Effector memory CD4-positive, alpha-beta T cell (primary cell): ENCODE data around the gene PTPRC.

Source experiments
- DNase-seq, 3 donors: peaks; one replicate each; pipeline ENCODE4 v3.0.0-alpha.2; 2020
- H3K27ac ChIP-seq: 2 replicates; pipeline ENCODE4 v1.7.0; 2013; ENCODE audit warnings: mild to moderate bottlenecking, low read length, moderate library complexity; ENCODE audit not compliant: insufficient read depth, poor library complexity, severe bottlenecking
- H3K27me3 ChIP-seq: replicated peaks from 2 replicates; pipeline ENCODE4 v1.7.0; 2013; ENCODE audit warnings: mild to moderate bottlenecking, low read length; ENCODE audit not compliant: insufficient read depth, control insufficient read depth, poor library complexity, severe bottlenecking
- H3K36me3 ChIP-seq: 2 replicates; pipeline ENCODE4 v1.7.0; 2013; ENCODE audit warnings: mild to moderate bottlenecking, low read length, moderate library complexity; ENCODE audit not compliant: control insufficient read depth, insufficient read depth
- H3K4me1 ChIP-seq: 2 replicates; pipeline ENCODE4 v1.7.0; 2013; ENCODE audit warnings: low read length, mild to moderate bottlenecking; ENCODE audit not compliant: control insufficient read depth, insufficient read depth, poor library complexity, severe bottlenecking
- H3K4me3 ChIP-seq: 2 replicates; pipeline ENCODE4 v1.7.0; 2013; ENCODE audit warnings: low read length, low read depth, mild to moderate bottlenecking; ENCODE audit not compliant: insufficient read depth, poor library complexity, severe bottlenecking
- H3K9me3 ChIP-seq: 2 replicates; pipeline ENCODE4 v1.7.0; 2013; ENCODE audit warnings: mild to moderate bottlenecking, low read length, moderate library complexity; ENCODE audit not compliant: control insufficient read depth

PTPRC gene

GRCh38 chr1:198667807-198668206 lies 29.0 kb downstream of the PTPRC start:
- Histone ChIP-seq H3K27me3 (no peaks in the 10 kb centered on the region), H3K4me1 (peaks cover 74% of the 10 kb centered on the region), H3K4me3 (peak overlapping the region; percentile 4), H3K27ac (peak overlapping the region; percentile 83), H3K9me3 (no peaks in the 10 kb centered on the region), H3K36me3 (peaks cover 17% of the 10 kb centered on the region)
- DNase-seq, result no peak

DNA sequence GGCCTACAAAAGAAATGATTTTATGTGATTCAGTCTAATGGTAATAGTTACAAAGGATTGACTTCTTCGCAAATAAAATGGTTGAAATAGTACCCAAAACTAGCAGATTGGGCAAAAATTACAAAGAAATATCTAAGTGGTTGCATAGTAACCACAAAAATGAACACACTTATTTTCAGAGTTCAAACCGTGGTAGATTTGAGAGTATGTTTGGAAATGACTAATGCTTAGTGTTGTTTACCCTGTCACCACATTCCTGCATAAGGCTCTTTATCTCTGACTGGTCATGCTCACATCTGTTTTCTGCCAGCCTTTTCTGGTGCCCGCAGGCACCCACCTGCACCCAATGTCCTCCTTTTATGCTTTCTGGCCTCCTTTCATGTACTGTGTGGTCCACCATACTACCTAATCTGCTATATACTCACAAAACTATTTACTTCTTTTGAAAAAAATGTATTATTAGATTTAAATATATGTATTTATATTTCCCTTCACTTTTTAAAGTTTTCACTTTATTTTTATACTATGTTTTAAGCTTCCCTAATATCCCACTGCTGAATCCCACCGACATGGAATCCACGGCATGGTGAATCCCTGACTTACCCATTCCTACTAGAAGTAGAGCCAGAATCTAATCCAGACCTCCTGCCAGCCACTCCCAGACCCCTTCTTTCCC lies 30.3 kb downstream of the PTPRC start:
- peak in 2 of 3 donors; percentile 21 to 45 for DNase-seq
- Histone ChIP-seq H3K4me3 (no peak overlapping the region), H3K4me1 (peaks cover 71% of the 10 kb centered on the region), H3K27ac (peak overlapping the region; percentile 83), H3K36me3 (peaks cover 17% of the 10 kb centered on the region), H3K27me3 (no peaks in the 10 kb centered on the region), H3K9me3 (no peaks in the 10 kb centered on the region)

GRCh38 chr1:198669771-198670170 lies 30.9 kb downstream of the PTPRC start:
- H3K36me3 ChIP-seq, result peaks cover 17% of the 10 kb centered on the region
- H3K9me3 ChIP-seq, result no peaks in the 10 kb centered on the region
- H3K27me3 ChIP-seq, result no peaks in the 10 kb centered on the region
- peaks cover 68% of the 10 kb centered on the region for H3K4me1 ChIP-seq
- peak overlapping the region; percentile 83 for H3K27ac ChIP-seq
- no peak overlapping the region for H3K4me3 ChIP-seq
- DNase-seq, result no peak

DNA sequence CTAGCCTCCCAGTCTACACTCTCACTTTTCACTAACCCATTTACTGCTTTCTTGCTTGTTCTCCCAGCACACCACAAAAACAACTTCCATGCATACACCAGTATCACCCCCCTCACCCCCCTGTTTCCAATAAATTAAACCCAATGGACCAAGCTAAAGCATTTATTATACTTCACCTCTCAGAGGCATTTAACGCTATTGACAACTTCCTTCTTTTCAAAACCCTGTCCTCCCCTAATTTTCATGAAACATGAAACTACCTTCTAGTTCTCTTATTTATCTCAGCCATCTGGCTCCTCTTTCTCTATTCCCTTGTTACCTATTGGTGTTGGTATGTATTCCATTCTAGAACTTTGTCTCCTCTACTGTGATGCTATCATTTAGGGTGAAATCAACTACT lies 32.3 kb downstream of the PTPRC start:
- H3K4me3 ChIP-seq, result no peak overlapping the region
- no peak for DNase-seq
- H3K9me3 ChIP-seq, result no peaks in the 10 kb centered on the region
- peaks cover 76% of the 10 kb centered on the region for H3K4me1 ChIP-seq
- H3K27ac ChIP-seq, result peak overlapping the region; percentile 58
- no peaks in the 10 kb centered on the region for H3K27me3 ChIP-seq
- H3K36me3 ChIP-seq, result peaks cover 10% of the 10 kb centered on the region

GRCh38 chr1:198672124-198672523 lies 33.3 kb downstream of the PTPRC start:
- H3K36me3 ChIP-seq, result peaks cover 10% of the 10 kb centered on the region
- no peaks in the 10 kb centered on the region for H3K9me3 ChIP-seq
- no peaks in the 10 kb centered on the region for H3K27me3 ChIP-seq
- H3K4me1 ChIP-seq, result peaks cover 76% of the 10 kb centered on the region
- H3K4me3 ChIP-seq, result no peak overlapping the region
- DNase-seq, result no peak
- H3K27ac ChIP-seq, result peak overlapping the region; percentile 58

GRCh38 chr1:198674009-198674408 lies 35.2 kb downstream of the PTPRC start:
- H3K27me3 ChIP-seq, result no peaks in the 10 kb centered on the region
- H3K4me1 ChIP-seq, result peaks cover 71% of the 10 kb centered on the region
- peak overlapping the region; percentile 11 for H3K4me3 ChIP-seq
- peaks cover 4% of the 10 kb centered on the region for H3K36me3 ChIP-seq
- DNase-seq, result no peak
- H3K27ac ChIP-seq, result peak overlapping the region; percentile 58
- H3K9me3 ChIP-seq, result no peaks in the 10 kb centered on the region

GRCh38 chr1:198676253-198676652 lies 37.4 kb downstream of the PTPRC start:
- H3K27ac ChIP-seq, result peak overlapping the region; percentile 80
- H3K9me3 ChIP-seq, result no peaks in the 10 kb centered on the region
- peak overlapping the region; percentile 20 for H3K4me3 ChIP-seq
- peaks cover 9% of the 10 kb centered on the region for H3K36me3 ChIP-seq
- H3K27me3 ChIP-seq, result no peaks in the 10 kb centered on the region
- peaks cover 79% of the 10 kb centered on the region for H3K4me1 ChIP-seq
- DNase-seq, result no peak

- peaks cover 73% of the 10 kb centered on the region for H3K4me1 ChIP-seq
- H3K9me3 ChIP-seq, result no peaks in the 10 kb centered on the region
- H3K27ac ChIP-seq, result peak overlapping the region; percentile 80
- H3K36me3 ChIP-seq, result peaks cover 6% of the 10 kb centered on the region
- H3K4me3 ChIP-seq, result peak overlapping the region; percentile 29
- DNase-seq, result no peak
- H3K27me3 ChIP-seq, result no peaks in the 10 kb centered on the region
These were observed 38.2 kb downstream of the PTPRC start for GRCh38 chr1:198677027-198677426.

DNA sequence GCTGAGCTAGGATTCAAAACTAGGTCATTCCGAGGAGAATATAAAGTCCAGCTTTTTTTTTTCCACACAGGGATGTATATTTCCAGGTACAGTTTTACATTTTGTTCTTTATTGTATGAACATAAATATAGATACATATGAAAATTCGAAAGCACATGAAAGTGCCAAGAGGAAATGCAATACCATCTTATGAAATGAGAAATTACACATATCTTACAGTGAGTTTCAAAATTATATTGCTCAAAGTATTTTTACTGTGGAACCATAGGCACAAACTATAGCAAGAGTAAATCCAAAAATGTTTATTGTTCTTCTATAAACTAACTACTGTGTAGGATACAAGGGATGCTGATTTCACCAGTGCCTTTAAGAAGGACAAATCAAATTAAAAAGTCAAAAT lies 39.0 kb downstream of the PTPRC start:
- Histone ChIP-seq H3K4me1 (peaks cover 73% of the 10 kb centered on the region), H3K9me3 (no peaks in the 10 kb centered on the region), H3K27ac (peak overlapping the region; percentile 80), H3K36me3 (peaks cover 4% of the 10 kb centered on the region), H3K4me3 (peak overlapping the region; percentile 30), H3K27me3 (no peaks in the 10 kb centered on the region)
- DNase-seq, result no peak

DNA sequence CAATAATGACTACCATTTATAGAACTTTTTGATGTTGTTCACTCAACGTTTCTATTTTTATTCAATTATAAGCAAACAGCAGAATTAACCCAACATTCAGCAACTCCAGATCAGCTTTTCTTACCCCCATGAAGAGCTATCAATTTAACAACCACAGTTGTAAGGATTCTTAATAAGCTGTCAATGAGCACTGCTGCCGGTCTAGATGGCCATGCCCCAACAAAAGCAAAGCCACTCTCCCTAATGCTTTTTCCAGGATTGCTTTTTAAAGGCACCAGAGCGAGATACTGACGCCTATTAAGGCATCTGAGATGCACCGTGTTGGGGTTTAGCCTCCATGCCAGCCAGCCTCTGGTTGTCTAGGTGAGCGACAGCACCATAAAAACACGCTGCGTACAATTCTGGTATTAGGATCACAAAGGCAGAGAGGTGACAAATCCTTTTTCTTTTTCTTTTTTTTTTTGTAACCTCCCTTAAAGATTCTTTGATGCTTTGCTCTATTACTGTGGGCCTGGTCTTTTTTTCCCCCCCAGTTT lies 39.5 kb downstream of the PTPRC start:
- peak in 2 of 3 donors; percentile 33 to 61 for DNase-seq
- Histone ChIP-seq H3K9me3 (no peaks in the 10 kb centered on the region), H3K4me3 (peak overlapping the region; percentile 30), H3K27ac (peak overlapping the region; percentile 80), H3K27me3 (no peaks in the 10 kb centered on the region), H3K36me3 (peaks cover 4% of the 10 kb centered on the region), H3K4me1 (peaks cover 76% of the 10 kb centered on the region)
